HG03432 (cell line): ENCODE measurements around the gene NXPH1.

Experiments
- ATAC-seq: cut with Tn5 transposase; IDR thresholded peaks from one replicate; pipeline ENCODE4 v1.9.1; 2021; ENCODE audit warnings: mild to moderate bottlenecking, moderate library complexity; ENCODE audit not compliant: unreplicated experiment

Gene NXPH1

DNA sequence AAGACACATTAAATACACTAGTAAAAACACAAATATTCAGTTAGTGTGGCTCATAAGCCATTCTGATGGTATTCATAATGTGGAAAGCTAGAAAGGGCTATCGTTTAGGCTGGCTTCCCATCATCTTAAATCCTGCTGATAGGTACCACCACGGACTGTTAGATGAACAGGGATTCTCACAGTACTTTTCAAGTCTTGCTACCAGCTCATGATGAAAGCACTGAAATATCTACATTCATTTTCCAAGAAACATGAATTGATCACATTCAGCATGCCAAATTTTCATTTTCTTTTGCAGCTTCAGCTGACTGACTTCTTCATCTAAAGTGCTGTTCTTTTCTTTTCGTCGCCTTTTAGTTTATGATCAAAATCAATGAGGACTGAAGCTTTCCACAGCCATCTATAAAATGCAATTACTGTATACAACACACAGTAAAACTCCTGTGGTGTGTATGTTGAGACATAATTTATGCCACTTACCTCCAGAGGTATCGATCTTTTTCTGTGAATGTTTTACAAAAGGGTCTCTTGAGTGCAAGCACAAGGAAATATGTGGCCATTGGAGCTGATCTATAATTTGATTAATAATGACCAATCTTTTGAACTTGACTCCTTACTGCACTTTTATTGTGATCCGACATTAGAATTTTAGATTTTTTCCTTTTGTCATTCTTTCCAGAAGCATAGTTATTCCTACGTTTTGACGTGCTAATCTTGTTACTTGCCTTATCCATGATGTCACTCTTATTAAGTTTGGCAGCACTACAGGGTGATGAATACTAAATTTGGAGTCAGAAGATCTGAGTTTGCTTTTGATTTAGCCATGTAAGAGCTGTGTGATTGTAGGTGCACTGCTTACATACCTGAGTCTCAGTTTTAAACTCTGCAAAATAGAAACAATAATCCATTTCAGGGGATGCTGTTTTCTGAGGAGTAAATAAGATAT, 58.4 kb downstream of the NXPH1 start:
- no peak for ATAC-seq

DNA sequence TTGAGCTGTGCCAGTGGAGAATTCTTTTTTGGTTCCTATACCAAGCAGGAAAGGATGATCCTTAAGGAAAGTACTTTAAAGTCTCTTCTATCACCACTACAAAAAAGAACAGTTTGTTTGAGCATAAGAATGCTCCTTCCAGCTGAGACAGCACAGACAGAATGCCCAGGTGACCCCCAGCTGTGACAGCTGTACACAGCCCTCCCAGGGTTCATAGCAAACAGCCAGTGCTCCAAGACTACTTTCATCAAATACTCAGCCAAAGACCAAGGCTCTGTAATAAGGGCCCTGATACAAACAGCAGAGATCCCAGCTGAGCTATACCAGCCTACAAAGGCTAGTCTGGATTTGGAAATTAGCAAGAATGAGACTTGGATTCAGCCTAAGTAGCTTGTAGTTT, 65.7 kb downstream of the NXPH1 start:
- no peak for ATAC-seq

DNA sequence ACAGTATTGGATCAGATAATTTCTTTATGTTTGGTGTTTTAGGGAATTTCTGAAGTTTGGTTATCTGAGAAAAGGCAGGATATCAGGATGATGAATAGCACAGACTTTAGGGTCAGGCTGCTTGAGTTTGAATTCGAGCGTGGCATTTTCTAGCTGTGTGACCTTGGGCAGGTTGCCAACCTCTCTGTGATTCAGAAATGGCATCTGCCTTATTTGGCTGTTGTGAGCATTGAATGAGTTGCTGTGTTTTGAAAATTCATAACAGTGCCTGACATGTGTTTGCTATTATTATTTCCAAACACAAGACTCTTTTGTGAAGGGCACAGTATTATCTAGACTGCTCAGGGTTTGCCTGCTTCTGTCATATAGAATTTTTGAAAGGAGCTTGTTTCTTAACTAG, 66.9 kb downstream of the NXPH1 start:
- no peak for ATAC-seq

DNA sequence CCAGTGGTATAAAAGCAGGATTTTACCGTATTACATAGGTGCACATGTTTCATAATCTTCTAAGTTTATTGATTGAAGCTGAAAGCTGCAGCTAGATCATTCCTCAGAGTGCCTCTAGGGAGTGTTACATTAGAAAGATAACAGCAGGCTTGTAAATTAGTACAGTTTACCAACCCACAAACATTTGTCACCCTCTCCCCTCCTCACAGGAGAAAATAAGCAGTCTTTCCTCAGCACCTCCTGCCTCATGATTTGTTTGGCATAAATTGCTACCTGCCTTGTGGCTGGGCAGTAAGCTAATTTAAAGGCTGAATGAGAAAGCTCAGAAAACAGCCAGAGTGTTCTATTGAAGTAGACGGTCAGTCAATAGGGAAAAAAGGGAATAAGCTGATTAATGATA, 74.2 kb downstream of the NXPH1 start:
- ATAC-seq = no peak

DNA sequence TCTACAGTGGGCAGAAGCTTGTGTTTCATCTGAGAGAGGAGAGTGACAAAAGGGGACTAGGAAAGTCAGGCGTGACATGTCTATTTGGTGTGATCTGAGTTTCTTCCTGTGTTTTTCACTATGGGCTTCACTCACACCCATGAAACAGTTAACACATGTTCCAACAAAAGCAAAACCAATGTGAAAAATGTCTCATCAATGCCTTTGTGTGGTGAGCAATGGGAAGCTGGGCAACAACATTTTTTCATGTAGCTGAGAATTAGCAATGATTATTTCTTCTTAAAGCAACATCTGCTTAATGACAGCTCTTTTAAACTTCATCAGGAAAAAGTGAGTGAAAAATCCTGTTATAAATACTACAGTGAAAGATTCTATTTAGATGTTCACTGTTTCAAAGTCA, 76.2 kb downstream of the NXPH1 start:
- ATAC-seq = no peak

DNA sequence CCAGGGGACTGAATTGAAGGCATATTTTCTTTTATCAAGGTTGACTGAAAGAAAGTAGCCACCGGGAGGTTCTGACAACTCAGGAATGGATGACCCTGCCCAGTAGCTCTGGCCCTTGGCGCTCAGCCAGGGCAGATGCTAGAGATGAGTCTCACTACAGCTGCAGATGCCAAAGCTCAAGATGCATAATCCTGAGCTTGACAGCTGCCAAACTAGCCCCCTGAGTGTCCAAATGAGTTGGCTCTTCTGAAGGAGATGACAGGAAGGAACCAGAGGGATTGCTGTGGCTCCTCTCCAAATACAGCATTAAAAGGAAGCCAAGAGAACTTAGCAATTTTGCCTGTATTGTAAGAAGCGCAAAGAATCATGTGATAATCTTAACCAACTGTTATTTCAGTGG, 78.4 kb downstream of the NXPH1 start:
- no peak for ATAC-seq

DNA sequence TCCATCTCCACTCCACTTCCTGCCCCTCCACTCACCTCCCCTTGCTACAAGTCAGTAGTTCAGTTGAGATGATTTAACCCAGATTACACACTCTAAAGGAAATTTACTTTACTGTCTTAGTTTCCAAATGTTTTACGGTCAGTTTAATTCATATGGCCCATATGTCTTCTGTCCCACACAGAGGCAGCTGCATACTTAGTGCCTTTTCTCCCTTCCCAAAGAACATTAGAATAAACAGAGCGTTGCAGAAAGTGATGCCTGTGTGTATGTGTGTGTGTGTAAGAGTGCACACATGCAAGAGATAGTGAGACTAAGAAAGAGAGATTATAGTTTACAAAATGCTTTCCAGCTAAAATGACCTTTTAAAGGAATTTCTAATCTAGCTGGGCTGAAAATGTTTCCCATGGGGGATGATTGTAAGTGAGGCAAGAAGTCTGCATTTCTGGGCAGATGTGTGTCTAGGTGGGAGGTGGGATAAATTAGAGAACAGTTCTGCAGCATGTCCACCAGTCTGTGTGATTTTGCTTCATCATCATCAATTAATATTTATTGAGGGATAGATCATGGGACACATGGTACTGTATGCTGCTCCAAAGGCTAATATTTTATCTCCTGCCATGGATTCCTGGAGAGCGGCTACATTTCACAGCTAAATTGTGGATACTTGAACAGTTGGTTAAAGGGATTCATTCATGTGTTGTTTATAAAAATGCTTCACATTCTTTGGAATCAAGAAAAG, 81.5 kb downstream of the NXPH1 start:
- no peak for ATAC-seq

DNA sequence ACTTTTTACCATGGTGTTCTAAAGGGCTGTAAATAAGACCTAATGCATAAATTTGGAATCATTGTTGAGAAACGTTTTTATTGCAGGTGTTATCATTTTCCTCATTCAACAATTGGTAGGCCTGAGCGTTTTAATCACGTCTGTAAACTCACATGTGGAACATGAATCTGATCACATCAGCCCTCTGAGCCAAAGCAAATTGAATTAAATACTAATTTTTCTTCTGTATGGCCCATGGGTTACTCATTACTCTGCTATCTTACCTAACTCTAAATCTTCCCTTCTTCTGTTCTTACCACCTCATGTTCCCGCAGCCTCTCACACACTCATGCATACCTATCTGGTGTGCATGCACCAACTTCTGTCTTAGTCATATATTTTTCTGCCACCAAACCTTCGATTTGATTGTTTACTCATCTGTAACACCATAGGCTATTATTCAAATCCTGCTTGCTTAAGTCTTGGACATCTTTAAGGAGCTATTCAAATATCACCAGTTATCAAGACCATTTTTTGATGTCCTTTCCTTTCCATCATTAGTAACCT, 82.3 kb downstream of the NXPH1 start:
- no peak for ATAC-seq

DNA sequence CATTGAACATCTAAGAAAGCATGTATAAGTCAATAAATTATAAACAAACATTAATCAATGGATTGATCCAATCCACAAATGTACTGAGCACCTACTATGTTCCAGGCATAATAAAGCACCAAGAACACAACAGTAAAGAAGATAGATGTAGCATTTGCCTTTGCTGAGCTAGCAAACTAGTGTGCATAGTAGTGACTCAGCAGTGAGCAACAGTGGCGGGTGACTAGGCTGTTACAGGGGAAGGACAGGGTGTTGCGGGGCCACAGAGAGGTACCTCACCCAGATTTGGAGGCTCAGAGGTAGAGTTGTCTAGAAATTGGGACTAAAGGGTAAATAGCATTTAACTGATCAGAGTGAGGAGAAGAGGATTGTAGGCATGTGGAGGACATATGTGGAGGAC, 83.6 kb downstream of the NXPH1 start:
- ATAC-seq = no peak

DNA sequence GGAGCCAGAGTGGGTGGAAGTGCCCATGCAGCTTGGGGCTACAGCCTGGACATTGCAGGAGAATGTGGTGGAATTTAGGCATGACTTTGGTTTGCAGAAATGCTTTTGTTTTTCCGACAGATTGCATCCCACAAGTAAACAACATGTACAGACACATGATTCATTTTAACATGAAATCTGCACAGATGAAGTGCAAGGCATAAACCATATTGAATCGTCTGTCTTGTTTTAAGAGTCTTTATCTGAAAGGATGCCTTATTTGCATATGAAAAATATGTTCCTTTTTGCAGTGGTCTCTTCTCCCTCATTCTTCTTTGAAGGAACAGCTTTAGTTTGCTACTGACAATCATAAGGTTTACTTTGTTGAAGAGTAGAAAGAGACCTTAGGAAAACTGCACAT, 94.9 kb downstream of the NXPH1 start:
- ATAC-seq = no peak

DNA sequence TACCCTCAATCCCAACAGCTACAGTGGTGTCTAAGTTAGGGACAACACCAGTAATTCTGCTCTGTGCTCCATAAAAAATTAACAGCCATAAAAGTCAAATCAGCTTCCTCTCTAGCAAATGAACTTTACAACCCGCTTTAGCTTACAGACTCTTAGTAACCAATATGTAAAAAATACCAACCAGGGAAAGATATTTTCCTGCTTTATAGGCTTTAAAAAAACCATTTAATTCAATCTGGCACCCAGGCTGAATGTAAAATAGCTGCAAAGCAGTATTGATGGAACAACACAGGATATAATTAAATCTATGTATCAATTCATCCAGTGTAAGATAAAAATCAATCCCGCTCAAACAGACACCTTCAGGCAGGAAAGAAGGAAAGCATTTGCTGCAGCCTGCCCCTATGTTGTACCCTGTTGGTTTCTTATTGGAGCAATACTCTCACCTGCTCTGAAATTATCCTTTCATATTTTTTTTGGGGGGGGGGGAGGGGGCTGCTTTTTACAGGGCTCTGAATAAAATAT, 98.6 kb downstream of the NXPH1 start:
- no peak for ATAC-seq

DNA sequence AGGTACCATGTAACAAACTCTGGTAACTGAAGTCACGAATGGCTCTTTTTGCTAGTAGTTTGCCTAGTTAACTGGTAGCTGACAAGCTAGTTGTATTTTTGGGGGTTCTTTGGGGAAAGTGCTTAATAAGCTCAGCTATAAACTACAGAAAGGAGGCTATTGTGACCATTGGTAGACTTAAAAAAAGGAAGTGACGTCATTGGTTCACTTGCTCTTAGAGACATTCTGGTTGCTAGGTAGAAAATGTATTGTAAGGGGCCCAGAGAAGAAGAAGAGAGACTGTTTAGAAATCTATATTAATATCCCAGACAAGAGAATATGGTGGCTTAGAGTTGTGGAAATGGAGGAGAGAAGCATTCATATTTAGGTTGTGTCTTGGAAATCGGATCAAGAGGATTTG, 103.0 kb downstream of the NXPH1 start:
- peak; percentile 92 for ATAC-seq

DNA sequence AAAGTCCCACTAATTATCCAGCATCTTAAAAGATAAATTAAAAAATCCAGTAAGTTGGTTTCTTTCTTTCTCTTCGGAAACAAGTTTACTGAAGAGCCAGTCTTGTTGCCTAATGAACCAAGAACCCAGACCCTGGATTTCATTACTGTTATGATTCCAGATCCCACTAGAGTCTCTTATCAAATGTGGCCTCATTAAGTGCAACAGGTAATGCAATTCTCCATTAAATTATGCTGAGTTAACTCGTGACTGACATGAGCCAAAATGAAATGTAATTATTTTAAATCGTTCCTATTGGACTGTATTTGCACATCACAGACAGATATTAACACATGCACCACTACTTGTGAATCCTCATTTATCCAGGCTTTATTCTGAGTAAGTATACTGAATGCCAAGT, 115.6 kb downstream of the NXPH1 start:
- ATAC-seq = no peak

DNA sequence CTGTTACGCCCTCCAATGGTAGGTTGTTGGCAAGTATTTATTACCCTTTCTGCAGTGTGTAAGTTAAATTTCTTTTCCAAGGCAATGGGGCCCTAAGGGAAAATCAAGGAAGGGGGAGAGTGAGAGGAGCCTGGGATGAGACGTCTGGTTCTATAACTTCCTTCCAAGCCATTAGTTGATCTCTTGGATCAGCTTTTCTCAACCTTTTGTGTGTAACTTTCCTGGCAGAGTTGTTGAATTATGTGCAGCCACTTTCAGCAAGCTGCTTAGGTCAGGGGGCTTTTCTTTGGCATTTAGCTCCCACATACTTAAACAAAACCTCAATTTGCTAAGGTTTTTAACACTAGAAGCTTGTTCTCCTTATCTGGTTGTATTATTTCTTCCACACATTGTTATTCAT, 127.1 kb downstream of the NXPH1 start:
- no peak for ATAC-seq

DNA sequence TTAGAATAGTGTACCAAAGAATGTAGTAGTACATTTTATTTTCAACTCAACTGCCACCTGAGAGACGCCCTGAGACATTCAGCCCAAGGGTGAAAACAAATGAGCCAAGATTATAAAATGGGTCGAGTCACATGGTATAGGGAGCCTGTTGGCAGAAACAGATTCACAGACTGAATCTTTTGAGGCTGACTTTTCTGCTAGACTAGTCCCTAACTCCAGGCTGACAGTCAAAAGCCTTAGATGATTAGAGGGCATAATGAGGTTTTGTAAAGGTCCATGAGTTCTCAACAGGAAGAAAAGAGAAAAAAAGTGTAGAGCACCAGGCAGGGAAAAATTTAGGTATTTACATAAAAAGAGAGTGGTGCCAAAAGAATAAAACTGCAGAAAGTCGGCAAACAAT, 128.0 kb downstream of the NXPH1 start:
- no peak for ATAC-seq

DNA sequence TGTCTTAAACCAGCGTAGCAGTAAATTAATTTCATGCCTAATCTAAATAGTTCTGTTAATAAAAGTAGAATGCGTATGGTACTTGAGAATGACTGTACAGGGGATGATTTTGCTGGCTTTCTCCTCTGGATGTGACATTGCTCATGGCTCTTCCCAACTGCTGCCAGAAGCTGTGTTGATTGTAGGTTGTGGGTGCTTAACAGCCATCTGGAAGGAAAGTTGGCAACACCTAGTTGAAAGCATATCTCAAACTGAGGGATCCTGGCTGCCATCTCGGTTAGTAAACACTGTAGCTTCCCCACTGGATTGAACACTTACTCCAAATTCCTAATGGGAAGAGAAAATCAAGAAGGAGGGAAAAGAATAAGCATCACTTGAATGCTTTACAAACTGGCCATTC, 130.9 kb downstream of the NXPH1 start:
- no peak for ATAC-seq

DNA sequence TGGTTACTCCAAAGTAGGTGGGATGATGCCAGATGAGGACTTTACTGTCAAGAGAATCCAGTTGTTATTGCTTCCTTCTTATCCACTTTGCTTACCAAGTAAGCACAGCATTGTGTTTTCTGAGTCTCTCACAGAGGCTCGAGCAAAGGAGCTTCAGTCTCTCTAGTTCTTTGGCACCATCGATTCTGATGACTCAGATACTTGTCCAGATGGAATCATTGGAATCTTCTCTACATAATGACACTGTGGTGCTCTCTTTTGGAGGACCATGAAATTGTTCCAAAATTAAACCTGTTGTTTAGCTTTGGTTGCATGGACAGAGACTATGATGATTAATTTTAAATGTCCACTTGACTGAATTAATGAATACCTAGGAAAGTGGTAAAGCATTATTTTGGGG, 132.6 kb downstream of the NXPH1 start:
- ATAC-seq = no peak

DNA sequence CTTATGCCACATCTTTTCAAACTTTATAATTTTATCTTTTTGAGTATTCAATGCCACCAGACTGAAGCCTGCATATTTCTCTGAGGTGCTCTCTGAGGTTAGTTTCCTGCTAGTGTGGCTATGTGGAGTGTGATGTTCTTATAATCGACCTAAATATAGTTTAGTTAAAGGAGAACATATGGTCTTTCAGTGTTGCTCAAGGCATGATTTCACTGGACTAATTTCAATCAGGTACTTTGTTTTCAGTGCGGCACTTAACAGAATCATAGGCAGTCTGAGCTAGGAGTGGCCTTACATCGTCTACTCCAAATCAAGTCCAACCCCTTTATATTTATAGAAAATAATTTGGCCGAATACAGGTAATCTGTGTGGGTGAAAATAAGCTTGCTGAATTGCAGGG, 134.2 kb downstream of the NXPH1 start:
- no peak for ATAC-seq

DNA sequence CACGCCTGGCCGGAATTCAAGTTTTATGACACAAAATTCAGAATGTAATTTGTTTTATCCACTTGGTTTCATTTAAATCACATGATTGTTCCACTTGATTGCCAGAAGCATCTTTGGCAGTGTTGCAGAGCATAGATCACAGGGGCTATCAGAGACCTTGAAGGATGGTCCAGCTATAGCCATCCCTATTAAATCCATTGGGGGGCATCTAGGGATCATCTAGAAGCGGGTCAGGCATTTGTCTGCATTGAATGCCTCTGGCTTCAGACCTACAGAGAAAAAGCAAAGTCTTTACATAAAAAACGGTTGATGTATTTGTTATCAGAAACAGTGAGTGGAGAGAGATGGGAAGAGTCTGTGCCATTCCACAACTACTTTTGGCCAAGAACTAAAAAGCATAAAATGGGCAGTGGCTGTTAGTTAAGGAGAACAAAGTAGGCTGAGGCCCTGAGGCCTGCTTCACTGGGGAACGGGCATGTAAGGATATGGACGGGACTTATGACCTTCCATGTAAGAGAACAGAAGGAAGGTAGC, 146.3 kb downstream of the NXPH1 start:
- no peak for ATAC-seq

DNA sequence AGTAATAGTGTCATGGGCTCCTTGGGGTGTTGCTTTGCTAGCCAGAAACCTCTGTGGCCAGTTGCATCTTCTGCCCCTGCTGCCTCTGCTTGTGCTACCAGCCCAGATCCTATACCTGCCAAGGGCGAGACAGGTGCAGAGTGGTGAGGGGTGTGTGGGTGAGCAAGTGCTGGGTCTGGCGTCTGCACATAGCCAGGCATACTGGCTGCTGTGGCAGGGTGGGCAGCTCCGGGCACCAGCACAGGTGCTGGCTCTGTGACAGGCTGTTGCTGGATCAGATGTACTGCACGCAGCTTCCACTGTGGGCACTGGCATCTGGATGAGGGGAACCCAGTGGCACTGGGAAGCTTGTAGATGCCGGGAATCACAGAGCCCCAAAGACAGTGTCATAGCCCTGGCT, 148.4 kb downstream of the NXPH1 start:
- no peak for ATAC-seq

DNA sequence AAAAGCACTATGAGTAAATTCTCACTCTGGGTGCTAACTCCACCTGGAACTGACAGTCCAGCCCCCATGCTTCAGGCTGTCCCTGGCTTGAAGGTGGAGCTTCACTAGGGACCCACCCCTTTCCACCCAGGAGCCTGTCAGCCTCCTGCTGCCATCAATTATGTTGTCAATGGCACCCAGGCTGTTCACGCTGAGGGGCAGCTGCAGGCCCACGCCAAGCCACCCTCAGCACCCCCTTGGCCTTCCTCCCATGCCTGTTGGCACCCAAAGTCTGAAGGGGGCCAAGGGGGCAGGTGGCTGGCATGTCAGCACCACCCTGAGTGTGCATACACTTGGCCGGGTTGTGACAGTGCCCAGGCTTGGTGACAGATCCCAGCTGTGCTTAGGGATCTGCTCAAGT, 149.3 kb downstream of the NXPH1 start:
- ATAC-seq = no peak

DNA sequence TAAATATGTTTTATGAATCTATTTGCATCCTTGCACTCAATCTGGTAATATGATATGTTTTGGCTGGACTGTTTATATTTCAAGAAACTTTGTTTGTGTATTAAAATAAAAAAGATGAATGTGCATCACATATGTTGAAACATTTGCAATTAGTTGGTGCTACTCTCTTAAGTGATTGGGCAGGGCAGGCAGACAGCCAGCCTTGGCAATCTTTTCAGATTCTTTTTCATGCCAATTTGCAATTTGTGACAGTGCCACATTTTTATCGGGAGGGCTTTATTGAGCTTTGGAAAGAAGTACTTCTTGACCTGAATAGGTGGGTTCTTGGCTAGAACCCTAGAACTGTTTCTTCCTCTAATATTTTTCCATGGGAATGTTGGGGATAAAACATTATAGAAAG, 152.2 kb downstream of the NXPH1 start:
- no peak for ATAC-seq
